ENCODE results near the gene TRIP12. TPM values are rescaled to one million over a fixed set of nuclear protein-coding genes. Genes with fewer than 3 reads are reported as not detected.
"Not testable (repeated sequence)": the region's sequence is repeated elsewhere in the genome, so short reads cannot be mapped to it uniquely, and the experiment has no call there.

The TRIP12 gene
- total RNA-seq, 2 donors from 2014 or later, result 77.6 to 170 TPM

GRCh38 chr2:229775614-229776313, 146.0 kb downstream of the TRIP12 start:
- intact Hi-C loops (cut with DNase I), result no loop called here

GRCh38 chr2:229774237-229774636, 147.6 kb downstream of the TRIP12 start:
- H3K36me3 ChIP-seq (replicated peaks in 1 of 2; ENCODE audit: insufficient read depth in 1 of 2, low read depth in 2 of 2), result peaks cover 6 to 40% of the 10 kb centered on the region in 2 donors
- TF ChIP-seq POLR2A (IDR thresholded peaks at IDR 0.05) (no peak), CTCF (IDR thresholded peaks at IDR 0.05) (no peak)
- no peaks in the 10 kb centered on the region for H3K9me3 ChIP-seq
- no peak overlapping the region for H3K4me3 ChIP-seq
- WGBS, 2 donors, result 96 to 97% methylated on average over 1 of the region's 1 CpG
- H3K4me1 ChIP-seq, result no peaks in the 10 kb centered on the region
- DNase-seq, result no peak
- ATAC-seq, result no peak
- no peaks in the 10 kb centered on the region for H3K27me3 ChIP-seq
- intact Hi-C loops (cut with DNase I), result no loop called here
- no peak overlapping the region for H3K27ac ChIP-seq

More at GRCh38 chr2:229775614-229776313, 146.0 kb downstream of the TRIP12 start:
- Histone ChIP-seq H3K4me3 (no peak overlapping the region), H3K27ac (no peak overlapping the region), H3K27me3 (no peaks in the 10 kb centered on the region), H3K4me1 (no peaks in the 10 kb centered on the region), H3K36me3 (replicated peaks in 1 of 2; ENCODE audit: insufficient read depth in 1 of 2, low read depth in 2 of 2) (peaks cover 6 to 36% of the 10 kb centered on the region in 2 donors), H3K9me3 (no peaks in the 10 kb centered on the region)
- no peak for TF ChIP-seq CTCF (IDR thresholded peaks at IDR 0.05)
- TF ChIP-seq POLR2A (IDR thresholded peaks at IDR 0.05), result no peak
- DNase-seq (no peak), ATAC-seq (no peak)
- WGBS, 2 donors, result 93 to 95% methylated on average over 3 of the region's 3 CpGs

- WGBS, 2 donors, result 96 to 100% methylated on average over 1 of the region's 1 CpG
- DNase-seq, result no peak
Observed at GRCh38 chr2:229768235-229768634, 153.6 kb downstream of the TRIP12 start.

GRCh38 chr2:229765721-229766120, 156.1 kb downstream of the TRIP12 start:
- Histone ChIP-seq H3K9me3 (no peaks in the 10 kb centered on the region), H3K36me3 (replicated peaks in 1 of 2; ENCODE audit: insufficient read depth in 1 of 2, low read depth in 2 of 2) (peaks cover 6 to 26% of the 10 kb centered on the region in 2 donors), H3K27me3 (no peaks in the 10 kb centered on the region), H3K27ac (no peak overlapping the region), H3K4me3 (no peak overlapping the region), H3K4me1 (no peaks in the 10 kb centered on the region)
- intact Hi-C loops (cut with DNase I), result no loop called here
- no peak for ATAC-seq
- no peak for TF ChIP-seq POLR2A (IDR thresholded peaks at IDR 0.05)
- TF ChIP-seq CTCF (IDR thresholded peaks at IDR 0.05), result no peak
- no peak for DNase-seq

More at GRCh38 chr2:229768235-229768634, 153.6 kb downstream of the TRIP12 start:
- H3K36me3 ChIP-seq (replicated peaks in 1 of 2; ENCODE audit: insufficient read depth in 1 of 2, low read depth in 2 of 2), result peaks cover 7 to 36% of the 10 kb centered on the region in 2 donors
- no peak for TF ChIP-seq POLR2A (IDR thresholded peaks at IDR 0.05)
- H3K4me3 ChIP-seq, result no peak overlapping the region
- H3K9me3 ChIP-seq, result no peaks in the 10 kb centered on the region
- H3K27me3 ChIP-seq, result no peaks in the 10 kb centered on the region
- intact Hi-C loops (cut with DNase I), result no loop called here
- no peak for ATAC-seq
- H3K4me1 ChIP-seq, result no peaks in the 10 kb centered on the region
- H3K27ac ChIP-seq, result no peak overlapping the region

- Histone ChIP-seq H3K27ac (no peak overlapping the region), H3K9me3 (no peaks in the 10 kb centered on the region), H3K36me3 (replicated peaks in 1 of 2; ENCODE audit: insufficient read depth in 1 of 2, low read depth in 2 of 2) (peaks cover under 1 to 13% of the 10 kb centered on the region in 2 donors), H3K4me1 (no peaks in the 10 kb centered on the region), H3K27me3 (no peaks in the 10 kb centered on the region), H3K4me3 (no peak overlapping the region)
- WGBS, 2 donors, result 48 to 73% methylated on average over 1 of the region's 1 CpG
- intact Hi-C loops (cut with DNase I), result no loop called here
- no peak for TF ChIP-seq CTCF (IDR thresholded peaks at IDR 0.05)
- no peak for TF ChIP-seq POLR2A (IDR thresholded peaks at IDR 0.05)
- DNase-seq (no peak), ATAC-seq (no peak)
Observed at GRCh38 chr2:229761663-229762062, 160.1 kb downstream of the TRIP12 start.

GRCh38 chr2:229757462-229757861, 164.3 kb downstream of the TRIP12 start:
- ATAC-seq, result not testable (repeated sequence)

More at GRCh38 chr2:229757462-229757861, 164.3 kb downstream of the TRIP12 start:
- H3K9me3 ChIP-seq; DNase-seq; H3K27me3 ChIP-seq; intact Hi-C loops (cut with DNase I); H3K36me3 ChIP-seq (replicated peaks in 1 of 2; ENCODE audit: insufficient read depth in 1 of 2, low read depth in 2 of 2); H3K4me3 ChIP-seq; H3K27ac ChIP-seq; H3K4me1 ChIP-seq: not testable (repeated sequence)
- WGBS, 2 donors, result 95 to 96% methylated on average over 10 of the region's 10 CpGs
